ENCODE results near the gene NUMB. TPM values are rescaled to one million over a fixed set of nuclear protein-coding genes. Genes with fewer than 3 reads are reported as not detected.

Gene NUMB
- total RNA-seq, 1 experiment from 2014 or later: 42.0 TPM

DNA sequence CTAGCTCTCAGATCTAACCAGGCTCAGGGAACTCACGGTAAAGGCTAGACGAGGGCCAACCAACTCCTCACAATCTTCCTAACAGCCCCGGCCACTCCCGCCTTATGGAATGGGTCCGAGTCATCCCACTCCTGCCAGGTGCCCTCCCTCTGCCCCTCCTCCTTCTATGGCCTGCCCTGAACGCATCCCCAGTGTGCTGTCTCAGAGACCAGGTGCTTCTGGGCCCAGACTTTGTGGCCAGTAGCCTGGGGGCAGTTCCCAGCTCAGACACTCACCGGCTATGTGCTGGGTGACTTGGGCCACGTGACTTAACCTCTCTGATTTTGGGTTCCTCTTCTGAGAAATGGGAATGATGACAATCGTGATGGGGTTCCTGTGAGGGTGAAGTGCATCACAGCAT lies 198.5 kb downstream of the NUMB start:
- ChIA-PET POLR2A (no interaction called here), CTCF (no interaction called here)
- ATAC-seq (no peak; the same call in 1 of the 2 replicates), DNase-seq (ENCODE audit: low spot score) (no peak)
- Mint-ChIP-seq H3K4me1 (no peaks in the 10 kb centered on the region; the same call in 1 of the 2 replicates), H3K9me3 (no peaks in the 10 kb centered on the region), H3K27ac (no peak overlapping the region), H3K4me3 (no peak overlapping the region), H3K36me3 (no peaks in the 10 kb centered on the region), H3K27me3 (ENCODE audit: low read depth) (no peaks in the 10 kb centered on the region)
- no peak for TF ChIP-seq ZNF232 (CRISPR knock-in tag; IDR thresholded peaks at IDR 0.05)
- TF ChIP-seq, protein P1, sequence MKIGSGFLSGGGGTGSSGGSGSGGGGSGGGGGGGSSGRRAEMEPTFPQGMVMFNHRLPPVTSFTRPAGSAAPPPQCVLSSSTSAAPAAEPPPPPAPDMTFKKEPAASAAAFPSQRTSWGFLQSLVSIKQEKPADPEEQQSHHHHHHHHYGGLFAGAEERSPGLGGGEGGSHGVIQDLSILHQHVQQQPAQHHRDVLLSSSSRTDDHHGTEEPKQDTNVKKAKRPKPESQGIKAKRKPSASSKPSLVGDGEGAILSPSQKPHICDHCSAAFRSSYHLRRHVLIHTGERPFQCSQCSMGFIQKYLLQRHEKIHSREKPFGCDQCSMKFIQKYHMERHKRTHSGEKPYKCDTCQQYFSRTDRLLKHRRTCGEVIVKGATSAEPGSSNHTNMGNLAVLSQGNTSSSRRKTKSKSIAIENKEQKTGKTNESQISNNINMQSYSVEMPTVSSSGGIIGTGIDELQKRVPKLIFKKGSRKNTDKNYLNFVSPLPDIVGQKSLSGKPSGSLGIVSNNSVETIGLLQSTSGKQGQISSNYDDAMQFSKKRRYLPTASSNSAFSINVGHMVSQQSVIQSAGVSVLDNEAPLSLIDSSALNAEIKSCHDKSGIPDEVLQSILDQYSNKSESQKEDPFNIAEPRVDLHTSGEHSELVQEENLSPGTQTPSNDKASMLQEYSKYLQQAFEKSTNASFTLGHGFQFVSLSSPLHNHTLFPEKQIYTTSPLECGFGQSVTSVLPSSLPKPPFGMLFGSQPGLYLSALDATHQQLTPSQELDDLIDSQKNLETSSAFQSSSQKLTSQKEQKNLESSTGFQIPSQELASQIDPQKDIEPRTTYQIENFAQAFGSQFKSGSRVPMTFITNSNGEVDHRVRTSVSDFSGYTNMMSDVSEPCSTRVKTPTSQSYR (CRISPR knock-in tag; IDR thresholded peaks at IDR 0.05): no peak
- TF ChIP-seq, protein P2, sequence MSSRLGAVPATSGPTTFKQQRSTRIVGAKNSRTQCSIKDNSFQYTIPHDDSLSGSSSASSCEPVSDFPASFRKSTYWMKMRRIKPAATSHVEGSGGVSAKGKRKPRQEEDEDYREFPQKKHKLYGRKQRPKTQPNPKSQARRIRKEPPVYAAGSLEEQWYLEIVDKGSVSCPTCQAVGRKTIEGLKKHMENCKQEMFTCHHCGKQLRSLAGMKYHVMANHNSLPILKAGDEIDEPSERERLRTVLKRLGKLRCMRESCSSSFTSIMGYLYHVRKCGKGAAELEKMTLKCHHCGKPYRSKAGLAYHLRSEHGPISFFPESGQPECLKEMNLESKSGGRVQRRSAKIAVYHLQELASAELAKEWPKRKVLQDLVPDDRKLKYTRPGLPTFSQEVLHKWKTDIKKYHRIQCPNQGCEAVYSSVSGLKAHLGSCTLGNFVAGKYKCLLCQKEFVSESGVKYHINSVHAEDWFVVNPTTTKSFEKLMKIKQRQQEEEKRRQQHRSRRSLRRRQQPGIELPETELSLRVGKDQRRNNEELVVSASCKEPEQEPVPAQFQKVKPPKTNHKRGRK (CRISPR knock-in tag; IDR thresholded peaks at IDR 0.05; ENCODE audit: borderline replicate concordance): no peak
- TF ChIP-seq, protein P3, sequence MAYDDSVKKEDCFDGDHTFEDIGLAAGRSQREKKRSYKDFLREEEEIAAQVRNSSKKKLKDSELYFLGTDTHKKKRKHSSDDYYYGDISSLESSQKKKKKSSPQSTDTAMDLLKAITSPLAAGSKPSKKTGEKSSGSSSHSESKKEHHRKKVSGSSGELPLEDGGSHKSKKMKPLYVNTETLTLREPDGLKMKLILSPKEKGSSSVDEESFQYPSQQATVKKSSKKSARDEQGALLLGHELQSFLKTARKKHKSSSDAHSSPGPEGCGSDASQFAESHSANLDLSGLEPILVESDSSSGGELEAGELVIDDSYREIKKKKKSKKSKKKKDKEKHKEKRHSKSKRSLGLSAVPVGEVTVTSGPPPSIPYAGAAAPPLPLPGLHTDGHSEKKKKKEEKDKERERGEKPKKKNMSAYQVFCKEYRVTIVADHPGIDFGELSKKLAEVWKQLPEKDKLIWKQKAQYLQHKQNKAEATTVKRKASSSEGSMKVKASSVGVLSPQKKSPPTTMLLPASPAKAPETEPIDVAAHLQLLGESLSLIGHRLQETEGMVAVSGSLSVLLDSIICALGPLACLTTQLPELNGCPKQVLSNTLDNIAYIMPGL (CRISPR knock-in tag; IDR thresholded peaks at IDR 0.05): no peak
- TF ChIP-seq ZNF121 (CRISPR knock-in tag; IDR thresholded peaks at IDR 0.05): no peak
- TF ChIP-seq NR3C1 (CRISPR knock-in tag; conservative IDR thresholded peaks at IDR 0.05; ENCODE audit: low read depth): no peak
- TF ChIP-seq, protein P4, sequence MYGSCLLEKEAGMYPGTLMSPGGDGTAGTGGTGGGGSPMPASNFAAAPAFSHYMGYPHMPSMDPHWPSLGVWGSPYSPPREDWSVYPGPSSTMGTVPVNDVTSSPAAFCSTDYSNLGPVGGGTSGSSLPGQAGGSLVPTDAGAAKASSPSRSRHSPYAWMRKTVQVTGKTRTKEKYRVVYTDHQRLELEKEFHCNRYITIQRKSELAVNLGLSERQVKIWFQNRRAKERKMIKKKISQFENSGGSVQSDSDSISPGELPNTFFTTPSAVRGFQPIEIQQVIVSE (CRISPR knock-in tag; IDR thresholded peaks at IDR 0.05; ENCODE audit: borderline replicate concordance): no peak

DNA sequence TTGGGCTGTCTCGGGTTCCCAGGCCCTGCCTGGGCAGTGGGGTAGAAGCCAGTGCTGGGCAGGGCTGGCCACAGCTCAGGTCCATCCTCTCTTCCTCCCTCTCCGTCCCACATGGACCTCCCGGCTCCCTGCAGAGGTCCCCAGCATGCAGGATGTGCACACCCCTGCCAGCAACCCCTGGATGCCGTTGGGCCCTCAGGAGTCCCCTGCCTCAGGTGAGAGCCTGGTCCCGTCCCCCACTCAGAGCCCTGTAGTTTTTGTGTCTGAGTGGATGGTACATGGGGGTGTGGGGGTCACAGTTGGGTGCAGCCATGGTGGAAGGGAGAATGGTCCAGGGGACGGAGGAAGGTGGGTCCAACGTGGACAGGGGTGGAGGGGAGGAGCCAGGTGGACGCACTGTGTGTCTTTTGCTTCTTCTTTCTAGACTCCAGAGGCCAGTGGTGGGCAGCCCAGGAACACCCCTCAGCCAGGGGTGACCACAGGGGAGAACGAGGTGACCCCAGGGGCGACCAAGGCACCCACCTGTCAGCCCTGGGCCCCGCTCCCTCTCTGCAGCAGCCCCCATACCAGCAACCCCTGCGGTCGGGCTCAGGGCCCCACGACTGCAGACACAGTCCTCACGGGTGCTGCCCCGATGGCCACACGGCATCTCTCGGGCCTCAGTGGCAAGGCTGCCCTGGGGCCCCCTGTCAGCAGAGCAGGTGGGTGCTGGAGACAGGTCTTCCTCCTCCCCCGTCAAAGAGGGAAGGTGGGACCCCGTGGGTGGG lies 199.3 kb downstream of the NUMB start:
- H3K4me3 Mint-ChIP-seq: no peak overlapping the region
- ChIA-PET CTCF (no interaction called here), POLR2A (no interaction called here)
- no peak for ATAC-seq
- TF ChIP-seq JUN (CRISPR knock-in tag; IDR thresholded peaks at IDR 0.05): no peak
- H3K36me3 Mint-ChIP-seq: no peaks in the 10 kb centered on the region
- no peak for DNase-seq (ENCODE audit: low spot score)
- H3K27ac Mint-ChIP-seq: no peak overlapping the region
- H3K4me1 Mint-ChIP-seq: no peaks in the 10 kb centered on the region
- H3K27me3 Mint-ChIP-seq (ENCODE audit: low read depth): no peaks in the 10 kb centered on the region
- H3K9me3 Mint-ChIP-seq: no peaks in the 10 kb centered on the region

DNA sequence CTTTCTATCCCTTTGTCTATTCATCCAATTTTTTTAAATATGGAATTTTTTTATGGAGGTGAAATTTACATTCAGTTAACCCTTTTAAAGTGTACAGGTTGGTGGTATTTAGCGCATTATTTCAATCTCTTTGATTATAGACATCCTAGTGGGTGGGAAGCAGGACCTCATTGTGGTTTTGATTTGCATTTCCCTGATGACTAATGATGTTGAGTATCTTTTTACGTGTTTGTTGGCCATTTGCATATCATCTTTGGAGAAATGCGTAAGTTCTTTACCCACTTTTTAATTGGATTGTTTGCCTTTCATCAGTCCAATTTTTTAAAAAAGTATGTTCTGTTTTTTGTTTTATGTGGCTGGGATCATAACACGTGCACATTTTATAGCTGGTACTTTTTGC lies 200.3 kb downstream of the NUMB start:
- no peak for ATAC-seq
- Mint-ChIP-seq H3K4me3 (no peak overlapping the region), H3K9me3 (no peaks in the 10 kb centered on the region), H3K27me3 (ENCODE audit: low read depth) (no peaks in the 10 kb centered on the region), H3K4me1 (no peaks in the 10 kb centered on the region), H3K36me3 (no peaks in the 10 kb centered on the region), H3K27ac (no peak overlapping the region)
- ChIA-PET POLR2A (no interaction called here), CTCF (no interaction called here)
- DNase-seq (ENCODE audit: low spot score): no peak
- no peak for TF ChIP-seq SMAD3 (CRISPR knock-in tag; IDR thresholded peaks at IDR 0.05; ENCODE audit: borderline replicate concordance)
- TF ChIP-seq ZNF232 (CRISPR knock-in tag; IDR thresholded peaks at IDR 0.05): no peak
- TF ChIP-seq NFE2L1 (CRISPR knock-in tag; IDR thresholded peaks at IDR 0.05): no peak
- TF ChIP-seq CREM (CRISPR knock-in tag; IDR thresholded peaks at IDR 0.05): no peak
- TF ChIP-seq HMGA2 (CRISPR knock-in tag; IDR thresholded peaks at IDR 0.05): no peak
- TF ChIP-seq, protein P5, sequence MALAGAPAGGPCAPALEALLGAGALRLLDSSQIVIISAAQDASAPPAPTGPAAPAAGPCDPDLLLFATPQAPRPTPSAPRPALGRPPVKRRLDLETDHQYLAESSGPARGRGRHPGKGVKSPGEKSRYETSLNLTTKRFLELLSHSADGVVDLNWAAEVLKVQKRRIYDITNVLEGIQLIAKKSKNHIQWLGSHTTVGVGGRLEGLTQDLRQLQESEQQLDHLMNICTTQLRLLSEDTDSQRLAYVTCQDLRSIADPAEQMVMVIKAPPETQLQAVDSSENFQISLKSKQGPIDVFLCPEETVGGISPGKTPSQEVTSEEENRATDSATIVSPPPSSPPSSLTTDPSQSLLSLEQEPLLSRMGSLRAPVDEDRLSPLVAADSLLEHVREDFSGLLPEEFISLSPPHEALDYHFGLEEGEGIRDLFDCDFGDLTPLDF (CRISPR knock-in tag; IDR thresholded peaks at IDR 0.05): no peak
- no peak for TF ChIP-seq NFATC4 (CRISPR knock-in tag; IDR thresholded peaks at IDR 0.05)
- TF ChIP-seq ETV6 (CRISPR knock-in tag; IDR thresholded peaks at IDR 0.05): no peak
- no peak for TF ChIP-seq GRHL2 (CRISPR knock-in tag; IDR thresholded peaks at IDR 0.05; ENCODE audit: insufficient replicate concordance, severe bottlenecking)
- no peak for TF ChIP-seq ZNF121 (CRISPR knock-in tag; IDR thresholded peaks at IDR 0.05)
- TF ChIP-seq, protein P6, sequence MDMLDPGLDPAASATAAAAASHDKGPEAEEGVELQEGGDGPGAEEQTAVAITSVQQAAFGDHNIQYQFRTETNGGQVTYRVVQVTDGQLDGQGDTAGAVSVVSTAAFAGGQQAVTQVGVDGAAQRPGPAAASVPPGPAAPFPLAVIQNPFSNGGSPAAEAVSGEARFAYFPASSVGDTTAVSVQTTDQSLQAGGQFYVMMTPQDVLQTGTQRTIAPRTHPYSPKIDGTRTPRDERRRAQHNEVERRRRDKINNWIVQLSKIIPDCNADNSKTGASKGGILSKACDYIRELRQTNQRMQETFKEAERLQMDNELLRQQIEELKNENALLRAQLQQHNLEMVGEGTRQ (CRISPR knock-in tag; IDR thresholded peaks at IDR 0.05): no peak
- TF ChIP-seq RELA (CRISPR knock-in tag; IDR thresholded peaks at IDR 0.05; ENCODE audit: borderline replicate concordance): no peak
- TF ChIP-seq, protein P7, sequence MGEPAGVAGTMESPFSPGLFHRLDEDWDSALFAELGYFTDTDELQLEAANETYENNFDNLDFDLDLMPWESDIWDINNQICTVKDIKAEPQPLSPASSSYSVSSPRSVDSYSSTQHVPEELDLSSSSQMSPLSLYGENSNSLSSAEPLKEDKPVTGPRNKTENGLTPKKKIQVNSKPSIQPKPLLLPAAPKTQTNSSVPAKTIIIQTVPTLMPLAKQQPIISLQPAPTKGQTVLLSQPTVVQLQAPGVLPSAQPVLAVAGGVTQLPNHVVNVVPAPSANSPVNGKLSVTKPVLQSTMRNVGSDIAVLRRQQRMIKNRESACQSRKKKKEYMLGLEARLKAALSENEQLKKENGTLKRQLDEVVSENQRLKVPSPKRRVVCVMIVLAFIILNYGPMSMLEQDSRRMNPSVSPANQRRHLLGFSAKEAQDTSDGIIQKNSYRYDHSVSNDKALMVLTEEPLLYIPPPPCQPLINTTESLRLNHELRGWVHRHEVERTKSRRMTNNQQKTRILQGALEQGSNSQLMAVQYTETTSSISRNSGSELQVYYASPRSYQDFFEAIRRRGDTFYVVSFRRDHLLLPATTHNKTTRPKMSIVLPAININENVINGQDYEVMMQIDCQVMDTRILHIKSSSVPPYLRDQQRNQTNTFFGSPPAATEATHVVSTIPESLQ (CRISPR knock-in tag; IDR thresholded peaks at IDR 0.05): no peak

Measured in WTC11 (cell line).